Measurements from ENCODE around the gene PCDHGA4. TPM values are rescaled to one million over a fixed set of nuclear protein-coding genes. Genes with fewer than 3 reads are reported as not detected.
A peak's percentile ranks its signal among the peaks of the same experiment; 100 is the strongest.
"Not testable (repeated sequence)": the region's sequence is repeated elsewhere in the genome, so short reads cannot be mapped to it uniquely, and the experiment has no call there.

The PCDHGA4 gene
- total and polyA plus RNA-seq, 8 donors, result 0.08 to 9.3 (median 2.0) TPM; not detected in 2

- Histone ChIP-seq H3K4me1 (peaks cover 0 to 3% (median 1%) of the 10 kb centered on the region in 4 donors), H3K4me3 (peak overlapping the region; percentile 14 to 31 (median 24)), H3K36me3 (peaks cover 0 to 5% (median 0%) of the 10 kb centered on the region in 4 donors), H3K27me3 (peaks cover 0 to 35% (median 13%) of the 10 kb centered on the region in 3 donors), H3K27ac (peak overlapping the region in 2 of 5 donors; percentile 45 to 66), H3K9me3 (peaks cover 10 to 97% (median 74%) of the 10 kb centered on the region in 4 donors)
- TF ChIP-seq EP300 (IDR thresholded peaks at IDR 0.05) (no peak), POLR2AphosphoS5 (IDR thresholded peaks at IDR 0.05) (no peak), CTCF (IDR thresholded peaks at IDR 0.05) (peak in 2 of 7 experiments; percentile 11 to 17), POLR2A (IDR thresholded peaks at IDR 0.05) (no peak)
- peak; percentile 32 to 69 for DNase-seq
- WGBS, 5 donors, result 10 to 15% (median 13%) methylated on average over 27 of the region's 27 CpGs
- intact Hi-C loops (cut with DNase I; ENCODE audit: low total_unique reads), result loop anchor here (10.0 kb wide), 1 partner anchor 209 kb away; no protein-coding TSS in a partner anchor
Measured at GRCh38 chr5:141326088-141326854, 28.6 kb upstream of the PCDHGA4 start.

- no peak for DNase-seq
- WGBS, 5 donors, result 78 to 82% (median 81%) methylated on average over 3 to 8 of the region's 8 CpGs
- Histone ChIP-seq H3K9me3 (peaks cover 21 to 97% (median 81%) of the 10 kb centered on the region in 4 donors), H3K27me3 (peaks cover 0 to 54% (median 20%) of the 10 kb centered on the region in 3 donors), H3K27ac (no peak overlapping the region), H3K36me3 (peaks cover 0 to 5% (median 0%) of the 10 kb centered on the region in 4 donors), H3K4me1 (no peaks in the 10 kb centered on the region), H3K4me3 (no peak overlapping the region)
- intact Hi-C loops (cut with DNase I; ENCODE audit: low total_unique reads), result loop anchor here (10.0 kb wide), 1 partner anchor 207 kb away; no protein-coding TSS in a partner anchor
- TF ChIP-seq POLR2A (IDR thresholded peaks at IDR 0.05) (no peak), EP300 (IDR thresholded peaks at IDR 0.05) (no peak), CTCF (IDR thresholded peaks at IDR 0.05) (no peak), POLR2AphosphoS5 (IDR thresholded peaks at IDR 0.05) (no peak)
Measured at GRCh38 chr5:141328231-141328630, 26.6 kb upstream of the PCDHGA4 start.

- TF ChIP-seq CTCF (IDR thresholded peaks at IDR 0.05) (no peak), POLR2A (IDR thresholded peaks at IDR 0.05) (no peak), EP300 (IDR thresholded peaks at IDR 0.05) (no peak), POLR2AphosphoS5 (IDR thresholded peaks at IDR 0.05) (no peak)
- intact Hi-C loops (cut with DNase I; ENCODE audit: low total_unique reads), result no loop called here
- Histone ChIP-seq H3K9me3 (peaks cover 25 to 97% (median 87%) of the 10 kb centered on the region in 4 donors), H3K27ac (no peak within 1 kb of the TSS), H3K27me3 (peaks cover 0 to 70% (median 28%) of the 10 kb centered on the region in 3 donors), H3K36me3 (peaks cover 0 to 5% (median 0%) of the 10 kb centered on the region in 4 donors), H3K4me3 (no peak within 1 kb of the TSS), H3K4me1 (no peaks in the 10 kb centered on the region)
- WGBS, 5 donors, result 22 to 32% (median 27%) methylated on average over 21 of the region's 21 CpGs
- DNase-seq, result peak in 1 of 2 donors; percentile 27
Measured at GRCh38 chr5:141330299-141331080, 24.3 kb upstream of the PCDHGA4 start, which contains the start of gene PCDHGA1. Gene PCDHGA1 (plus strand): TSS chr5:141330514.

GRCh38 chr5:141332571-141332970 is 22.2 kb upstream of the PCDHGA4 start:
- DNase-seq; H3K27ac ChIP-seq; H3K4me1 ChIP-seq; H3K4me3 ChIP-seq; intact Hi-C loops (cut with DNase I; ENCODE audit: low total_unique reads); H3K36me3 ChIP-seq: not testable (repeated sequence)
- peaks cover 0 to 66% (median 28%) of the 10 kb centered on the region in 3 donors for H3K27me3 ChIP-seq
- H3K9me3 ChIP-seq, result peaks cover 20 to 95% (median 82%) of the 10 kb centered on the region in 4 donors
- WGBS, 5 donors, result 20 to 44% (median 42%) methylated on average over 6 to 39 of the region's 39 CpGs
